Karpas-422 (cell line): ENCODE data around the gene ECHDC1. TPM values are rescaled to one million over a fixed set of nuclear protein-coding genes. Genes with fewer than 3 reads are reported as not detected.
A peak's percentile ranks its signal among the peaks of the same experiment; 100 is the strongest.

Experiments
- DNase-seq: peaks from one replicate; pipeline ENCODE4 v3.0.0-alpha.2; 2015
- H2AFZ ChIP-seq: fragments of 200-600 bp; sonication (generic); 2 replicates; pipeline ENCODE4 v1.6.1; 2014; ENCODE audit warnings: antibody characterized with exemption, low read length, mixed read lengths
- H3K27ac ChIP-seq: fragments of 200-600 bp; sonication (generic); 2 replicates; pipeline ENCODE4 v1.5.1; 2014; ENCODE audit warnings: mild to moderate bottlenecking, low read length, moderate library complexity
- H3K27me3 ChIP-seq: fragments of 200-600 bp; sonication (generic); 2 replicates; pipeline ENCODE4 v1.6.1; 2014; ENCODE audit warnings: low read length, mixed read lengths
- H3K36me3 ChIP-seq: fragments of 200-600 bp; sonication (generic); 2 replicates; pipeline ENCODE4 v1.6.1; 2014; ENCODE audit warnings: low read length, mixed read lengths; ENCODE audit not compliant: insufficient read depth
- H3K4me1 ChIP-seq: fragments of 200-600 bp; sonication (generic); 2 replicates; pipeline ENCODE4 v1.6.1; 2014; ENCODE audit warnings: mild to moderate bottlenecking, low read length, mixed read lengths
- H3K4me2 ChIP-seq: fragments of 200-600 bp; sonication (generic); 2 replicates; pipeline ENCODE4 v1.6.1; 2014; ENCODE audit warnings: low read length, low read depth, mild to moderate bottlenecking; ENCODE audit not compliant: poor library complexity, severe bottlenecking
- H3K4me3 ChIP-seq: fragments of 200-600 bp; sonication (generic); 2 replicates; pipeline ENCODE4 v1.5.1; 2014; ENCODE audit warnings: mild to moderate bottlenecking, antibody characterized with exemption, low read length, mixed read lengths
- H3K79me2 ChIP-seq: fragments of 200-600 bp; sonication (generic); 2 replicates; pipeline ENCODE4 v1.6.1; 2014; ENCODE audit warnings: mild to moderate bottlenecking, low read length, mixed read lengths
- H3K9ac ChIP-seq: fragments of 200-600 bp; sonication (generic); 2 replicates; pipeline ENCODE4 v1.6.0; 2014; ENCODE audit warnings: low read length
- H3K9me2 ChIP-seq: fragments of 200-600 bp; sonication (generic), shearing (Covaris generic); replicated peaks from 2 replicates; pipeline ENCODE4 v1.6.0; 2014; ENCODE audit warnings: mild to moderate bottlenecking, low read length, moderate library complexity; ENCODE audit not compliant: insufficient read depth
- H3K9me3 ChIP-seq: fragments of 300-700, 200-600 bp; sonication (generic); 2 replicates; pipeline ENCODE4 v1.6.1; 2014; ENCODE audit warnings: low read length, mixed read lengths
- H4K20me1 ChIP-seq: fragments of 200-600 bp; sonication (generic); 2 replicates; pipeline ENCODE4 v1.6.1; 2014; ENCODE audit warnings: mild to moderate bottlenecking, antibody characterized with exemption, low read length, low read depth; ENCODE audit not compliant: insufficient read depth
- total RNA-seq: library from RNA; depleted of rRNA; stranded (reverse); fragments of >200 nt; shearing (Covaris generic); gene quantifications from 2 replicates; pipeline ENCODE4 v1.2.3, GENCODE V29; 2014; ENCODE audit warnings: low replicate concordance

The ECHDC1 gene
- total RNA-seq, 1 experiment from 2014 or later = 111 TPM

- Histone ChIP-seq H3K9me2 (no peaks in the 10 kb centered on the region), H3K27ac (no peak overlapping the region), H3K4me1 (peaks cover 24% of the 10 kb centered on the region), H2AFZ (no peak overlapping the region), H3K36me3 (peaks cover 3% of the 10 kb centered on the region; the same call in 1 of the 2 replicates), H3K27me3 (no peaks in the 10 kb centered on the region), H3K9ac (no peak overlapping the region), H3K79me2 (peaks cover 95% of the 10 kb centered on the region), H3K4me2 (no peak overlapping the region), H3K4me3 (no peak overlapping the region), H3K9me3 (no peaks in the 10 kb centered on the region), H4K20me1 (peaks cover 14% of the 10 kb centered on the region; the same call in 1 of the 2 replicates)
- peak; percentile 15 for DNase-seq
Observed at GRCh38 chr6:127273499-127273898, 69.9 kb downstream of the ECHDC1 start.

- H2AFZ ChIP-seq = no peak overlapping the region
- peaks cover 14% of the 10 kb centered on the region; the same call in 1 of the 2 replicates for H4K20me1 ChIP-seq
- DNase-seq = peak; percentile 39
- no peaks in the 10 kb centered on the region for H3K27me3 ChIP-seq
- no peak overlapping the region for H3K4me3 ChIP-seq
- no peaks in the 10 kb centered on the region for H3K9me2 ChIP-seq
- no peak overlapping the region for H3K9ac ChIP-seq
- H3K36me3 ChIP-seq = peaks cover 3% of the 10 kb centered on the region; the same call in 1 of the 2 replicates
- H3K4me1 ChIP-seq = peaks cover 28% of the 10 kb centered on the region
- no peaks in the 10 kb centered on the region for H3K9me3 ChIP-seq
- H3K4me2 ChIP-seq = no peak overlapping the region
- peaks cover 95% of the 10 kb centered on the region for H3K79me2 ChIP-seq
- H3K27ac ChIP-seq = no peak overlapping the region
Observed at GRCh38 chr6:127272576-127272975, 70.8 kb downstream of the ECHDC1 start.

- Histone ChIP-seq H3K4me1 (peaks cover 24% of the 10 kb centered on the region), H2AFZ (peak overlapping the region; percentile 91; the same call in 1 of the 2 replicates), H3K4me3 (peak overlapping the region; percentile 97), H3K9me2 (no peaks in the 10 kb centered on the region), H3K4me2 (peak overlapping the region; percentile 100), H4K20me1 (0 out of 2 replicates have a peak, but pooled peaks cover 4% of the 10 kb centered on the region), H3K27me3 (no peaks in the 10 kb centered on the region), H3K9ac (peak overlapping the region; percentile 95), H3K79me2 (peaks cover 57% of the 10 kb centered on the region), H3K36me3 (peaks cover 3% of the 10 kb centered on the region; the same call in 1 of the 2 replicates), H3K9me3 (no peaks in the 10 kb centered on the region), H3K27ac (peak overlapping the region; percentile 90)
- DNase-seq = peak; percentile 55
Observed at GRCh38 chr6:127267646-127268625, 75.5 kb downstream of the ECHDC1 start.

- Histone ChIP-seq H3K4me2 (peak overlapping the region; percentile 100), H3K79me2 (peaks cover 49% of the 10 kb centered on the region), H3K4me1 (peaks cover 24% of the 10 kb centered on the region), H3K27me3 (no peaks in the 10 kb centered on the region), H3K9me2 (no peaks in the 10 kb centered on the region), H2AFZ (peak overlapping the region; percentile 91; the same call in 1 of the 2 replicates), H3K9me3 (no peaks in the 10 kb centered on the region), H3K27ac (peak overlapping the region; percentile 90), H3K36me3 (peaks cover under 1% of the 10 kb centered on the region; the same call in 1 of the 2 replicates), H3K4me3 (peak overlapping the region; percentile 97), H4K20me1 (0 out of 2 replicates have a peak, but pooled peaks cover 4% of the 10 kb centered on the region), H3K9ac (peak overlapping the region; percentile 95)
- DNase-seq = peak; percentile 89
Observed at GRCh38 chr6:127266892-127267645, 76.3 kb downstream of the ECHDC1 start.

GRCh38 chr6:127266178-127266891 is 77.1 kb downstream of the ECHDC1 start, which contains the start of gene RNF146:
Gene RNF146, plus strand, starts transcription at chr6:127266864. Its CDS starts 13,475 bp downstream, at chr6:127280339.
- peak within 1 kb of the TSS; percentile 100 for H3K4me2 ChIP-seq
- peak within 1 kb of the TSS; percentile 95 for H3K9ac ChIP-seq
- peak within 1 kb of the TSS; percentile 97 for H3K4me3 ChIP-seq
- DNase-seq = peak; percentile 88
- no peaks in the 10 kb centered on the region for H3K9me3 ChIP-seq
- peak within 1 kb of the TSS; percentile 90 for H3K27ac ChIP-seq
- 0 out of 2 replicates have a peak, but pooled peaks cover 4% of the 10 kb centered on the region for H4K20me1 ChIP-seq
- no peaks in the 10 kb centered on the region for H3K36me3 ChIP-seq
- peaks cover 42% of the 10 kb centered on the region for H3K79me2 ChIP-seq
- H3K27me3 ChIP-seq = no peaks in the 10 kb centered on the region
- peak within 1 kb of the TSS; percentile 91; the same call in 1 of the 2 replicates for H2AFZ ChIP-seq
- H3K4me1 ChIP-seq = peaks cover 24% of the 10 kb centered on the region
- H3K9me2 ChIP-seq = no peaks in the 10 kb centered on the region

- peaks cover 13% of the 10 kb centered on the region for H3K4me1 ChIP-seq
- DNase-seq = no peak
- H3K9ac ChIP-seq = no peak overlapping the region
- no peak overlapping the region for H3K4me3 ChIP-seq
- no peaks in the 10 kb centered on the region for H3K36me3 ChIP-seq
- no peaks in the 10 kb centered on the region for H3K27me3 ChIP-seq
- H2AFZ ChIP-seq = no peak overlapping the region
- no peaks in the 10 kb centered on the region for H4K20me1 ChIP-seq
- no peak overlapping the region for H3K4me2 ChIP-seq
- peaks cover 13% of the 10 kb centered on the region for H3K79me2 ChIP-seq
- H3K27ac ChIP-seq = no peak overlapping the region
- no peaks in the 10 kb centered on the region for H3K9me3 ChIP-seq
- H3K9me2 ChIP-seq = no peaks in the 10 kb centered on the region
Observed at GRCh38 chr6:127263481-127263880, 79.9 kb downstream of the ECHDC1 start.

GRCh38 chr6:127262896-127263295 is 80.5 kb downstream of the ECHDC1 start:
- no peak overlapping the region for H3K27ac ChIP-seq
- H3K9ac ChIP-seq = no peak overlapping the region
- no peaks in the 10 kb centered on the region for H3K36me3 ChIP-seq
- peaks cover 8% of the 10 kb centered on the region for H3K79me2 ChIP-seq
- DNase-seq = no peak
- H3K9me3 ChIP-seq = no peaks in the 10 kb centered on the region
- H3K27me3 ChIP-seq = no peaks in the 10 kb centered on the region
- no peak overlapping the region for H3K4me2 ChIP-seq
- H4K20me1 ChIP-seq = no peaks in the 10 kb centered on the region
- no peaks in the 10 kb centered on the region for H3K9me2 ChIP-seq
- H3K4me1 ChIP-seq = peaks cover 8% of the 10 kb centered on the region
- no peak overlapping the region for H3K4me3 ChIP-seq
- no peak overlapping the region for H2AFZ ChIP-seq
